ENCODE results near the gene ZBTB20. TPM values are rescaled to one million over a fixed set of nuclear protein-coding genes. Genes with fewer than 3 reads are reported as not detected.

ZBTB20 gene
- total and polyA plus RNA-seq, 4 donors: 0.88 to 83.2 (median 20.4) TPM

DNA sequence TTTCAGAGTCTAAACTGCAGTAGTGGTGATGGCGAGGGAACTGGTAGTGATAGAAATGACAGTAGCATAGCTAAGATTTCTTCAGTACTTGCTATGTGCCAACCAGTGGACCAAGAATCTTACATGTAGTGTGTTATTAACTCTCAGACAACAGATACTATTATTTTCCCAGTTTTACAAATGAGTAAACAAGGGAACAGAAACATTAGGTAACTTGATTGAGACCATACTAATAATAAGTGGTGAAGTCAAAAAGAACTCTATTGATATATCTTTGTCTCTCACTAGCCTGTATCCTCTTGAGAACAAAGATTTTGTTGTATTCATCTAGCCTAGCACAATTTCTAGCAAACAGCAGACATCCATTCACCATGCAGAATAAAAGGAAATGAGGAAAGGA, 250.1 kb downstream of the ZBTB20 start:
- no peak for DNase-seq (ENCODE audit: low spot score)
- TF ChIP-seq FOXA1 (IDR thresholded peaks at IDR 0.05) (no peak), HNF4G (IDR thresholded peaks at IDR 0.05) (no peak), NR2F2 (IDR thresholded peaks at IDR 0.05) (no peak), JUND (IDR thresholded peaks at IDR 0.05) (no peak), FOXA2 (IDR thresholded peaks at IDR 0.05) (no peak), YY1 (IDR thresholded peaks at IDR 0.05) (no peak), GABPA (IDR thresholded peaks at IDR 0.05 in 1 of 2, conservative IDR thresholded peaks at IDR 0.05 in 1 of 2) (no peak), RXRA (IDR thresholded peaks at IDR 0.05) (no peak), HNF4A (conservative IDR thresholded peaks at IDR 0.05) (no peak), RAD21 (IDR thresholded peaks at IDR 0.05) (no peak), TAF1 (conservative IDR thresholded peaks at IDR 0.05) (no peak), SP1 (IDR thresholded peaks at IDR 0.05) (no peak)
- TF ChIP-seq, protein P1, sequence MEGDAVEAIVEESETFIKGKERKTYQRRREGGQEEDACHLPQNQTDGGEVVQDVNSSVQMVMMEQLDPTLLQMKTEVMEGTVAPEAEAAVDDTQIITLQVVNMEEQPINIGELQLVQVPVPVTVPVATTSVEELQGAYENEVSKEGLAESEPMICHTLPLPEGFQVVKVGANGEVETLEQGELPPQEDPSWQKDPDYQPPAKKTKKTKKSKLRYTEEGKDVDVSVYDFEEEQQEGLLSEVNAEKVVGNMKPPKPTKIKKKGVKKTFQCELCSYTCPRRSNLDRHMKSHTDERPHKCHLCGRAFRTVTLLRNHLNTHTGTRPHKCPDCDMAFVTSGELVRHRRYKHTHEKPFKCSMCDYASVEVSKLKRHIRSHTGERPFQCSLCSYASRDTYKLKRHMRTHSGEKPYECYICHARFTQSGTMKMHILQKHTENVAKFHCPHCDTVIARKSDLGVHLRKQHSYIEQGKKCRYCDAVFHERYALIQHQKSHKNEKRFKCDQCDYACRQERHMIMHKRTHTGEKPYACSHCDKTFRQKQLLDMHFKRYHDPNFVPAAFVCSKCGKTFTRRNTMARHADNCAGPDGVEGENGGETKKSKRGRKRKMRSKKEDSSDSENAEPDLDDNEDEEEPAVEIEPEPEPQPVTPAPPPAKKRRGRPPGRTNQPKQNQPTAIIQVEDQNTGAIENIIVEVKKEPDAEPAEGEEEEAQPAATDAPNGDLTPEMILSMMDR (IDR thresholded peaks at IDR 0.05; ENCODE audit: low read depth, low read length, missing input control): no peak
- TF ChIP-seq, protein P2, sequence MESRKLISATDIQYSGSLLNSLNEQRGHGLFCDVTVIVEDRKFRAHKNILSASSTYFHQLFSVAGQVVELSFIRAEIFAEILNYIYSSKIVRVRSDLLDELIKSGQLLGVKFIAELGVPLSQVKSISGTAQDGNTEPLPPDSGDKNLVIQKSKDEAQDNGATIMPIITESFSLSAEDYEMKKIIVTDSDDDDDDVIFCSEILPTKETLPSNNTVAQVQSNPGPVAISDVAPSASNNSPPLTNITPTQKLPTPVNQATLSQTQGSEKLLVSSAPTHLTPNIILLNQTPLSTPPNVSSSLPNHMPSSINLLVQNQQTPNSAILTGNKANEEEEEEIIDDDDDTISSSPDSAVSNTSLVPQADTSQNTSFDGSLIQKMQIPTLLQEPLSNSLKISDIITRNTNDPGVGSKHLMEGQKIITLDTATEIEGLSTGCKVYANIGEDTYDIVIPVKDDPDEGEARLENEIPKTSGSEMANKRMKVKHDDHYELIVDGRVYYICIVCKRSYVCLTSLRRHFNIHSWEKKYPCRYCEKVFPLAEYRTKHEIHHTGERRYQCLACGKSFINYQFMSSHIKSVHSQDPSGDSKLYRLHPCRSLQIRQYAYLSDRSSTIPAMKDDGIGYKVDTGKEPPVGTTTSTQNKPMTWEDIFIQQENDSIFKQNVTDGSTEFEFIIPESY (IDR thresholded peaks at IDR 0.05): no peak
- TF ChIP-seq, protein P3, sequence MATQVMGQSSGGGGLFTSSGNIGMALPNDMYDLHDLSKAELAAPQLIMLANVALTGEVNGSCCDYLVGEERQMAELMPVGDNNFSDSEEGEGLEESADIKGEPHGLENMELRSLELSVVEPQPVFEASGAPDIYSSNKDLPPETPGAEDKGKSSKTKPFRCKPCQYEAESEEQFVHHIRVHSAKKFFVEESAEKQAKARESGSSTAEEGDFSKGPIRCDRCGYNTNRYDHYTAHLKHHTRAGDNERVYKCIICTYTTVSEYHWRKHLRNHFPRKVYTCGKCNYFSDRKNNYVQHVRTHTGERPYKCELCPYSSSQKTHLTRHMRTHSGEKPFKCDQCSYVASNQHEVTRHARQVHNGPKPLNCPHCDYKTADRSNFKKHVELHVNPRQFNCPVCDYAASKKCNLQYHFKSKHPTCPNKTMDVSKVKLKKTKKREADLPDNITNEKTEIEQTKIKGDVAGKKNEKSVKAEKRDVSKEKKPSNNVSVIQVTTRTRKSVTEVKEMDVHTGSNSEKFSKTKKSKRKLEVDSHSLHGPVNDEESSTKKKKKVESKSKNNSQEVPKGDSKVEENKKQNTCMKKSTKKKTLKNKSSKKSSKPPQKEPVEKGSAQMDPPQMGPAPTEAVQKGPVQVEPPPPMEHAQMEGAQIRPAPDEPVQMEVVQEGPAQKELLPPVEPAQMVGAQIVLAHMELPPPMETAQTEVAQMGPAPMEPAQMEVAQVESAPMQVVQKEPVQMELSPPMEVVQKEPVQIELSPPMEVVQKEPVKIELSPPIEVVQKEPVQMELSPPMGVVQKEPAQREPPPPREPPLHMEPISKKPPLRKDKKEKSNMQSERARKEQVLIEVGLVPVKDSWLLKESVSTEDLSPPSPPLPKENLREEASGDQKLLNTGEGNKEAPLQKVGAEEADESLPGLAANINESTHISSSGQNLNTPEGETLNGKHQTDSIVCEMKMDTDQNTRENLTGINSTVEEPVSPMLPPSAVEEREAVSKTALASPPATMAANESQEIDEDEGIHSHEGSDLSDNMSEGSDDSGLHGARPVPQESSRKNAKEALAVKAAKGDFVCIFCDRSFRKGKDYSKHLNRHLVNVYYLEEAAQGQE (IDR thresholded peaks at IDR 0.05): no peak
- TF ChIP-seq, protein P4, sequence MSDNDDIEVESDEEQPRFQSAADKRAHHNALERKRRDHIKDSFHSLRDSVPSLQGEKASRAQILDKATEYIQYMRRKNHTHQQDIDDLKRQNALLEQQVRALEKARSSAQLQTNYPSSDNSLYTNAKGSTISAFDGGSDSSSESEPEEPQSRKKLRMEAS (IDR thresholded peaks at IDR 0.05): no peak
- TF ChIP-seq, protein P5, sequence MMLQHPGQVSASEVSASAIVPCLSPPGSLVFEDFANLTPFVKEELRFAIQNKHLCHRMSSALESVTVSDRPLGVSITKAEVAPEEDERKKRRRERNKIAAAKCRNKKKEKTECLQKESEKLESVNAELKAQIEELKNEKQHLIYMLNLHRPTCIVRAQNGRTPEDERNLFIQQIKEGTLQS (IDR thresholded peaks at IDR 0.05): no peak
- no peaks in the 10 kb centered on the region for H3K27me3 ChIP-seq (ENCODE audit: control insufficient read depth in 4 of 4, insufficient read depth in 4 of 4, low read length in 3 of 4)
- no peak overlapping the region for H3K4me3 ChIP-seq (ENCODE audit: low read depth in 1 of 3, low read length in 3 of 3)
- no peaks in the 10 kb centered on the region for H3K36me3 ChIP-seq (ENCODE audit: control insufficient read depth in 4 of 4, insufficient read depth in 3 of 4, low read depth in 1 of 4, low read length in 3 of 4)
- peak overlapping the region; percentile 8 to 81 for H3K27ac ChIP-seq (ENCODE audit: low read depth in 1 of 2, low read length in 2 of 2)
- H3K9me3 ChIP-seq (ENCODE audit: control insufficient read depth in 4 of 4, low read length in 3 of 4): no peaks in the 10 kb centered on the region
- WGBS: 97% methylated on average over 1 of the region's 1 CpG
- peak overlapping the region in 1 of 2 donors; percentile 81 for H3K9ac ChIP-seq (ENCODE audit: low read depth in 1 of 2, low read length in 2 of 2)
- H3K4me1 ChIP-seq (ENCODE audit: control insufficient read depth in 4 of 4, insufficient read depth in 4 of 4, low read length in 3 of 4): peaks cover 0 to 50% (median 34%) of the 10 kb centered on the region in 4 donors

DNA sequence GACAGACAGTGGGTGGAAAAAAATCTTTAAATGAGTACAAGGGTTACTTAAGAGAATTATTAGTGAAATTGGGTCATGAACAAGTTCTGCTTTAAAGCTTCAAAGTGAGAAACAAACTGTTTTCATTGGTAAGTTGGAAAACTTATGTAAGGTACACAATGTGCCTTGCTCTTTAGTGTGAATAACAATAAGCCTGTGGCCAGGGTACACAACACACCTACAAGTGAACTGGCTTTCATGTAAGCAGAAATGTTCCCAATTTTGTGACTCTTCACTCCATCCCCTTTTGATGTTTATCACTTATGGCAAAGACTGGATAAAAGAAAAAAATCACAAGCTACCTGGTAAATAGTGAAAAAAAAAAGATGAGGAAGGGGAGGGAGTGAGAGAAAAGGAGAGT, 253.7 kb downstream of the ZBTB20 start:
- H3K27me3 ChIP-seq (ENCODE audit: control insufficient read depth in 4 of 4, insufficient read depth in 4 of 4, low read length in 3 of 4): no peaks in the 10 kb centered on the region
- H3K9ac ChIP-seq (ENCODE audit: low read depth in 1 of 2, low read length in 2 of 2): peak overlapping the region in 1 of 2 donors; percentile 3
- no peak overlapping the region for H3K4me3 ChIP-seq (ENCODE audit: low read depth in 1 of 3, low read length in 3 of 3)
- peak overlapping the region; percentile 48 to 66 for H3K27ac ChIP-seq (ENCODE audit: low read depth in 1 of 2, low read length in 2 of 2)
- H3K36me3 ChIP-seq (ENCODE audit: control insufficient read depth in 4 of 4, insufficient read depth in 3 of 4, low read depth in 1 of 4, low read length in 3 of 4): no peaks in the 10 kb centered on the region
- no peak for DNase-seq (ENCODE audit: low spot score)
- TF ChIP-seq YY1 (IDR thresholded peaks at IDR 0.05) (no peak), RAD21 (IDR thresholded peaks at IDR 0.05) (no peak), TAF1 (conservative IDR thresholded peaks at IDR 0.05) (no peak), SP1 (IDR thresholded peaks at IDR 0.05) (no peak), GABPA (IDR thresholded peaks at IDR 0.05 in 1 of 2, conservative IDR thresholded peaks at IDR 0.05 in 1 of 2) (no peak), EGR1 (IDR thresholded peaks at IDR 0.05; ENCODE audit: low read depth in 2 of 2) (no peak), FOXA1 (IDR thresholded peaks at IDR 0.05) (no peak), JUND (IDR thresholded peaks at IDR 0.05) (no peak)
- TF ChIP-seq, protein P3 (IDR thresholded peaks at IDR 0.05): no peak
- peaks cover 3 to 47% (median 28%) of the 10 kb centered on the region in 4 donors for H3K4me1 ChIP-seq (ENCODE audit: control insufficient read depth in 4 of 4, insufficient read depth in 4 of 4, low read length in 3 of 4)
- H3K9me3 ChIP-seq (ENCODE audit: control insufficient read depth in 4 of 4, low read length in 3 of 4): no peaks in the 10 kb centered on the region

Data from liver (tissue), 9 donors.